Inferior parietal cortex (tissue), 1 donor: ENCODE data around the gene FAM184B.
"Not testable (repeated sequence)": the region's sequence is repeated elsewhere in the genome, so short reads cannot be mapped to it uniquely, and the experiment has no call there.

ENCODE experiments used
- DNase-seq: peaks from one replicate; pipeline ENCODE4 v3.0.0-alpha.2; 2016; ENCODE audit errors: extremely low spot score

The FAM184B gene

GRCh38 chr4:17682222-17682566, 99.2 kb downstream of the FAM184B start:
- no peak for DNase-seq

- no peak for DNase-seq
These were observed 99.9 kb downstream of the FAM184B start for GRCh38 chr4:17681281-17682221.

GRCh38 chr4:17680559-17681280, 100.7 kb downstream of the FAM184B start:
- DNase-seq: peak; percentile 3

- no peak for DNase-seq
These were observed 111.0 kb downstream of the FAM184B start for GRCh38 chr4:17670423-17670822.

GRCh38 chr4:17667653-17668201, 113.7 kb downstream of the FAM184B start:
- DNase-seq: no peak

GRCh38 chr4:17667253-17667652, 114.2 kb downstream of the FAM184B start:
- no peak for DNase-seq

- no peak for DNase-seq
These were observed 115.6 kb downstream of the FAM184B start for GRCh38 chr4:17665852-17666251.

- DNase-seq: no peak
These were observed 116.1 kb downstream of the FAM184B start for GRCh38 chr4:17665346-17665745.

- DNase-seq: no peak
These were observed 116.7 kb downstream of the FAM184B start for GRCh38 chr4:17664755-17665154.

- DNase-seq: no peak
These were observed 118.7 kb downstream of the FAM184B start for GRCh38 chr4:17662694-17663093.

- DNase-seq: not testable (repeated sequence)
These were observed 122.2 kb downstream of the FAM184B start for GRCh38 chr4:17659196-17659595.

- no peak for DNase-seq
These were observed 123.6 kb downstream of the FAM184B start for GRCh38 chr4:17657849-17658248.

GRCh38 chr4:17657090-17657489, 124.3 kb downstream of the FAM184B start:
- no peak for DNase-seq

- DNase-seq: no peak
These were observed 126.7 kb downstream of the FAM184B start for GRCh38 chr4:17654701-17655100.

GRCh38 chr4:17650406-17650805, 131.0 kb downstream of the FAM184B start:
- DNase-seq: no peak

GRCh38 chr4:17647927-17648326, 133.5 kb downstream of the FAM184B start:
- no peak for DNase-seq

GRCh38 chr4:17647176-17647806, 134.1 kb downstream of the FAM184B start:
- DNase-seq: no peak

- DNase-seq: no peak
These were observed 134.7 kb downstream of the FAM184B start for GRCh38 chr4:17646693-17647092.

- no peak for DNase-seq
These were observed 139.0 kb downstream of the FAM184B start for GRCh38 chr4:17642398-17642783.

- no peak for DNase-seq
These were observed 142.3 kb downstream of the FAM184B start for GRCh38 chr4:17639136-17639535.

- peak; percentile 84 for DNase-seq
These were observed 144.5 kb downstream of the FAM184B start for GRCh38 chr4:17636696-17637622.
